ENCODE measurements around the gene PPFIA2. TPM values are rescaled to one million over a fixed set of nuclear protein-coding genes. Genes with fewer than 3 reads are reported as not detected.
A peak's percentile ranks its signal among the peaks of the same experiment; 100 is the strongest.

The PPFIA2 gene
- polyA plus RNA-seq, 3 donors = not detected

- TF ChIP-seq, protein P1, sequence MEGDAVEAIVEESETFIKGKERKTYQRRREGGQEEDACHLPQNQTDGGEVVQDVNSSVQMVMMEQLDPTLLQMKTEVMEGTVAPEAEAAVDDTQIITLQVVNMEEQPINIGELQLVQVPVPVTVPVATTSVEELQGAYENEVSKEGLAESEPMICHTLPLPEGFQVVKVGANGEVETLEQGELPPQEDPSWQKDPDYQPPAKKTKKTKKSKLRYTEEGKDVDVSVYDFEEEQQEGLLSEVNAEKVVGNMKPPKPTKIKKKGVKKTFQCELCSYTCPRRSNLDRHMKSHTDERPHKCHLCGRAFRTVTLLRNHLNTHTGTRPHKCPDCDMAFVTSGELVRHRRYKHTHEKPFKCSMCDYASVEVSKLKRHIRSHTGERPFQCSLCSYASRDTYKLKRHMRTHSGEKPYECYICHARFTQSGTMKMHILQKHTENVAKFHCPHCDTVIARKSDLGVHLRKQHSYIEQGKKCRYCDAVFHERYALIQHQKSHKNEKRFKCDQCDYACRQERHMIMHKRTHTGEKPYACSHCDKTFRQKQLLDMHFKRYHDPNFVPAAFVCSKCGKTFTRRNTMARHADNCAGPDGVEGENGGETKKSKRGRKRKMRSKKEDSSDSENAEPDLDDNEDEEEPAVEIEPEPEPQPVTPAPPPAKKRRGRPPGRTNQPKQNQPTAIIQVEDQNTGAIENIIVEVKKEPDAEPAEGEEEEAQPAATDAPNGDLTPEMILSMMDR (IDR thresholded peaks at IDR 0.05) = no peak
Measured at GRCh38 chr12:81314903-81315531, 444.1 kb downstream of the PPFIA2 start.

GRCh38 chr12:81303935-81304334 is 455.2 kb downstream of the PPFIA2 start:
- Mint-ChIP-seq H3K36me3 (no peaks in the 10 kb centered on the region), H3K27me3 (ENCODE audit: low read depth in 3 of 3) (peaks cover 0 to 2% (median 1%) of the 10 kb centered on the region in 3 donors), H3K4me1 (no peaks in the 10 kb centered on the region), H3K27ac (no peak overlapping the region), H3K9me3 (peaks cover 0 to 3% (median 0%) of the 10 kb centered on the region in 7 donors), H3K4me3 (no peak overlapping the region)
- Histone ChIP-seq H3K79me2 (ENCODE audit: insufficient read depth, low read length) (no peaks in the 10 kb centered on the region), H4K20me1 (ENCODE audit: insufficient read depth, low read length) (no peaks in the 10 kb centered on the region), H3K27ac (ENCODE audit: low read depth in 1 of 2, low read length in 2 of 2) (no peak overlapping the region), H3K4me1 (ENCODE audit: control insufficient read depth in 1 of 2, insufficient read depth in 2 of 2, low read length in 2 of 2) (no peaks in the 10 kb centered on the region), H3K4me2 (replicated peaks; ENCODE audit: extremely low read depth, low read length, poor library complexity, severe bottlenecking) (no peak overlapping the region), H2AFZ (ENCODE audit: insufficient read depth, low read depth, low read length, poor library complexity, severe bottlenecking) (no peak overlapping the region), H3K9me3 (replicated peaks in 1 of 2; ENCODE audit: control insufficient read depth in 1 of 2, insufficient read depth in 1 of 2, low read length in 2 of 2) (no peaks in the 10 kb centered on the region), H3K9ac (ENCODE audit: insufficient read depth, low read length, poor library complexity, severe bottlenecking) (no peak overlapping the region), H3K4me3 (replicated peaks in 1 of 3; ENCODE audit: low read depth in 2 of 3, low read length in 3 of 3) (no peak overlapping the region), H3K36me3 (replicated peaks in 1 of 2; ENCODE audit: control insufficient read depth in 1 of 2, insufficient read depth in 2 of 2, low read length in 2 of 2) (no peaks in the 10 kb centered on the region), H3K27me3 (ENCODE audit: control insufficient read depth in 2 of 2, insufficient read depth in 2 of 2, low read length in 2 of 2) (no peaks in the 10 kb centered on the region)
- DNase-seq = no peak
- TF ChIP-seq, protein P1 (IDR thresholded peaks at IDR 0.05) = no peak
- WGBS (ENCODE audit: insufficient coverage) = no CpG with 5 or more reads among the region's 3 CpGs
- intact Hi-C loops (cut with micrococcal nuclease) = no loop called here

More at GRCh38 chr12:81314903-81315531, 444.1 kb downstream of the PPFIA2 start:
- WGBS (ENCODE audit: insufficient coverage) = 67% methylated on average over 1 of the region's 2 CpGs
- H3K79me2 ChIP-seq (ENCODE audit: insufficient read depth, low read length) = no peaks in the 10 kb centered on the region
- Mint-ChIP-seq H3K4me1 (no peaks in the 10 kb centered on the region), H3K27me3 (ENCODE audit: low read depth in 3 of 3) (no peaks in the 10 kb centered on the region), H3K9me3 (peaks cover 0 to 2% (median 1%) of the 10 kb centered on the region in 7 donors), H3K36me3 (no peaks in the 10 kb centered on the region), H3K4me3 (no peak overlapping the region), H3K27ac (peak overlapping the region in 1 of 7 donors; percentile 18)
- no peak overlapping the region for H3K9ac ChIP-seq (ENCODE audit: insufficient read depth, low read length, poor library complexity, severe bottlenecking)
- H3K36me3 ChIP-seq (replicated peaks in 1 of 2; ENCODE audit: control insufficient read depth in 1 of 2, insufficient read depth in 2 of 2, low read length in 2 of 2) = no peaks in the 10 kb centered on the region
- no peak overlapping the region for H3K4me3 ChIP-seq (replicated peaks in 1 of 3; ENCODE audit: low read depth in 2 of 3, low read length in 3 of 3)
- no peak overlapping the region for H2AFZ ChIP-seq (ENCODE audit: insufficient read depth, low read depth, low read length, poor library complexity, severe bottlenecking)
- H3K4me2 ChIP-seq (replicated peaks; ENCODE audit: extremely low read depth, low read length, poor library complexity, severe bottlenecking) = no peak overlapping the region
- DNase-seq = no peak
- H4K20me1 ChIP-seq (ENCODE audit: insufficient read depth, low read length) = no peaks in the 10 kb centered on the region
- no peak overlapping the region for H3K27ac ChIP-seq (ENCODE audit: low read depth in 1 of 2, low read length in 2 of 2)
- intact Hi-C loops (cut with micrococcal nuclease) = no loop called here
- no peaks in the 10 kb centered on the region for H3K27me3 ChIP-seq (ENCODE audit: control insufficient read depth in 2 of 2, insufficient read depth in 2 of 2, low read length in 2 of 2)
- H3K4me1 ChIP-seq (ENCODE audit: control insufficient read depth in 1 of 2, insufficient read depth in 2 of 2, low read length in 2 of 2) = no peaks in the 10 kb centered on the region
- H3K9me3 ChIP-seq (replicated peaks in 1 of 2; ENCODE audit: control insufficient read depth in 1 of 2, insufficient read depth in 1 of 2, low read length in 2 of 2) = no peaks in the 10 kb centered on the region

All from CD14-positive monocyte (primary cell).